HG03135 (cell line): ENCODE measurements around the gene TMC2.
"Not testable (repeated sequence)": the region's sequence is repeated elsewhere in the genome, so short reads cannot be mapped to it uniquely, and the experiment has no call there.

Source experiments
- ATAC-seq: cut with Tn5 transposase; IDR thresholded peaks from one replicate; pipeline ENCODE4 v1.9.1; 2021; ENCODE audit warnings: mild to moderate bottlenecking, moderate library complexity; ENCODE audit not compliant: unreplicated experiment

TMC2 gene

DNA sequence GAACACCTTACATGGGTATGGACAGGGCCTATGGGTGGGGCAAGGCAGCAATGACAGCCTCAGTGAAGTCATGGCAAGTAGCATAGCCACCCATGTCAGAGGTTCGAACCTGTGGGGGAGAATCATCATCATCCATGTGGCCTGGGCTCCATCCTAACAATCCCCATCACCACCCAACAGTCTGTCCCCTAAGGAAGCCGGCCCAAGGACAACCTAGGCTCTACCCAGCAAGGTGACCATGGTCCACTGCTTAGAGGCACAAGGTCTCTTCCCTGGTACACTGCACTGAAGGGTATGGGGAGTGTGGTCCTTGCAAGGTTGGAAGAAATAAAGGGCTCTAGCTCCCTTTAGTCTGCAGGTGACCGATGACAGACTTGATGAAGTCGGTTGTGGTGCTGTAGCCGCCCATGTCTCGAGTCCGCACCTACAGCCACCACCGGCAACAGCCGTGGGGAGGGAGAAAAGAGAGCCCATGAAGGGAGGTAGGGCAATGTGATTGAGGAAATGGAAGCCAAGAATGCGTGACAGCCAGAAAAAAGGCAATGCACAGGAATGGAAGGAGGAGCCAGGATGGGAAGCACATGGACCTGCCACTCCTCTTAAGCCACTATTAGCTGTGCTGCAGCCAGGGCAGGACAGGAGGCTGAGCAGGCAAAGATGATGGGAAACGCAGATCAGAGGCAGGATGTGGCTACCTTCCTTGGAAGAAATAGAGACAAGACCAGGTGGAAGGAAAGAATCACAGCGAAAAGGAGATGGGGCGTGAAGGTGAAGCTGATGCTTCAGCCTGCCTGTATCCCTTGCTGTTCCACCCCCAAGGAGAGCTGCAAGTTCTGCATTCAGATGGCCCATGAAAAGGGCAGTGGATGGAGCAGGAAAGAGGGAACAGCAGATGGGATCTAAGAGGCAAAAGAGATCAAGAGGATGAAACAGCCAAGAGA, 122.3 kb downstream of the TMC2 start:
- ATAC-seq, result no peak

DNA sequence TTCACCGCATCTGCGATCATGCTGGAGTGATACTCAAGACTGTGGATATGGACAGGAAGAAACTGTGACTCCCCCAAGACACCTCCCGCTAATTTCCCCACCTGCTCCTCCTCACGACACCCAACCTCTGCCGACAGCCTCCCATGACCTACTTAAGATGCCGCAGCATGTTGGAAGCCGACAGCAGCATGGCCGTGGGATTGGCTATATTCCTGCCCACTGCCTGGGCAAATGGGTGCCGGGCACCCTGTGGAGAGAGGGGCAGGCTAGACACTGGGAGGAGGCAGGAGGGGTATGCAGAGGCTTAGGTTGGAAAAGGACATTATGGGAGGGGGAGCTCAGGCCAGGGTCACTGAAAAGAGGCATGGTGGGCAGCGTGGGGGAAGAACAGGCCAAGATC, 123.2 kb downstream of the TMC2 start:
- ATAC-seq, result no peak

DNA sequence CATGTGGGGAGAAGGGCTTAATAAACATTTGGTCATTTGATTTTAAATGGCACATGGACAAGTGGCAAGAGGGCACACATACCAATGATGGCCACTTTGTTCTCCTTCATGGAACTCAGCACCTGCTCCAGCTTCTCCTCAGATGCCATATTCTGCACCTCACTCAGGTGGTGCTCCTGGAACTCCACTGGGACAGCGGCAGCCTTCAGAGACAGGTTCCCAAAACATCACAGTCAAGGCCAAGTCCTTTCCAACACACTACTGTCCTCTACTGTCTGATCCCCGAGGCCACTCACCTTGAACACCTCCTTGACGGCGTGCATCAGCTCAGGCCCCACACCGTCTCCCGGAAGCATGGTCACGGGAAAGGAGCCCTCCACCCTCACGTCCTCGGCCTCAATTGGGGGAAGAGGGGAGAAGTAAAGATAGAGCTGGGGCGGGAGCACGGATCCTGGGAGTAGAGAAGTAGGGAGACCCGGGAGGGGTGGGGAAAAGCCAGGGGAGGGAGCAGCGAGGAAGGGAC, 127.1 kb downstream of the TMC2 start:
- no peak for ATAC-seq

DNA sequence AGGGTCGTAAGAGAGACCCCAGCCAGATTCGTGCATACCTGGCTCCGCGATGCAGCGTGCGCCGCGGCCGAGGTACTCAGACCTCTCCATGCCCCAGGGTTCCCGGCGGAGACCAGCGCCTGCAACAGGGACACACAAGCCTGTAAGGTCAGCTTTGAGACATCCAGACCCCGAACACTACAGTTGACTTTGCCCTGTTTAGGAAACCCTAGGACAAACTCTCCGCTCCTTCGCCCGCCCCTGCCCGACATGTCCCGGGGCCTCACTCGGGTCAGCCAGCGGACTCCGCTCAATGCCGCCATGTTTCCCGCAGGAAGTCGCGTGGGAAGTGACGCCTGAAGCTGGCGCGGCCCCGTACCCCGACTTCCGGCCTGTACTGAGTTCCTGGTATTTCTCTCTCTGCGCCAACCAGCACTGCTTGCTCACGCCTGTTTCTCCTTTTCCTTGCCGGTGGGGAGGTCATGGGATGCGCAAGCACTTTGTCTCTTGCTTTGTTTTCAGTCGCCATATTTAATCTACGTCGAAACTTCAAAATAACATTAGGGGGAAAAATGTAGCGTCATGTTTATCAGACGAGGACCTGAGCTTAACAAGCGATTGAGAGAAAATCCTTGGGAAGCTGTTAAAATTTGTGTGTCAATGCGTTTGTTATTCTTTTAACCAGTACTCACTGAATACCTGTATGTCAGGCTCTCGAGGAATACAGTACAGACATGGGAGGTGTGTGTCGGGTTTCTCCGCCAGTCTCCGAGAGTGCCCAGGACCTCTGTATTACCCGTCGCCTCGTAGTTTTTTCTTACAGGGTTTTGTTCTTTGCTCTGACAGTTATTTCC, 127.7 kb downstream of the TMC2 start, which contains the start of gene IDH3B:
Gene IDH3B, minus strand, starts transcription at position 330 of the 833 bp plus-strand sequence. Its CDS starts 28 bp downstream, at position 302.
- ATAC-seq, result peak; percentile 82

DNA sequence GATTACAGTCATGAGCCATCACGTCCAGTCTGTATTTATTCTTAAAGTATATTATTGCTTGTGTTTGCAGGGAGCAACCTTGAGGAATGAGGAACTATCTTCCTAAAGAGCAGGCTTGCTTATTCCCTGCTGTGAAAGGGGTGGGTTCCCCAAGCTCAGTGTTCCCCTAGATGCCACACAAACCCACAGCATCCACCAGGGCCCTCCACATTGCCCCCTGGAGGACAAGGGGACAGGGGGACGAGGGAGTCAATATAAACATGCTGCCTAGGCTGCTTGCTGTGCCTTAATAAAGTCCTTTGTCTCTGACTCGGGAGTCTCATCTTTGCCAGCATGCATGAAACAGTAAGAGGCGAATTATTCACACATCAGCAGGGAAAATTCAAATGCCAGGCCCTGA, 135.6 kb downstream of the TMC2 start:
- ATAC-seq, result no peak

DNA sequence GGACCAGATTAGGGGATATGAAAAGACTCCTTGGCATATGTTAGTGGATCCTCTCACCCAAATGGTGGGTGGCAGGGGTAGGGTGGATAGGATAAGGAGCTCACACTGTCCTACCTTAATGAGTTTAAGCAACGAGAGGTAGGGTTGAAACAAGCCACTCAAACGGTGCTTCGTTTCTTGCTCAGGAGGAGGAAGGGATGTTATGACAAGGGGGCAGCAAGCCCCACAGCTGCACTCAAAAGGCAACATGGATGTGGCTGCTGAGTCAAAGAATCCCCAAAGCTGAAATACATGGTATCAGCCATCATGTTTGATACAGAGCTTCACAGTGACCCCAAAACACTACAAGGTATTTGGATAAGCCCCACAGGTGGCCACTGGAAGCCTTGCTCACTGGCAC, 136.1 kb downstream of the TMC2 start:
- no peak for ATAC-seq

DNA sequence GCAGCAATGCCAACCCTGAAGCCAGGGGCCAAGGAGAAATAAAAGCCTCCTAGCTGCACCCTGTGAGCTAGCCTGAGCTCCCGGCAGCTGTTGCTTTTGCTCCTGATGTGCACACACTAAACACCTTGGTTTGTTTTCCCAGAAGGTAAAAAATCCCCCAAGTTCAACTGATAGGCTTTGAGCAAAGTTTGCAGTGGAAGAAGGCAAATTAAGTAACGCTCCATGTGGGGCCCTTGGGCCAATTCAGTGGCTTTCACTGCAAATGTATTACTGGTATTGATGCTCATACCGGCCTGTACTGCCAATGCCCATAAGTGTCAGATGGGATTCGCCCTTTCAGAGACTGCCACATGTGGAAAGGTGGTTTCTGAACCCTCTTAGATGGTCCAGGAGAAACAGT, 137.1 kb downstream of the TMC2 start:
- ATAC-seq, result no peak

DNA sequence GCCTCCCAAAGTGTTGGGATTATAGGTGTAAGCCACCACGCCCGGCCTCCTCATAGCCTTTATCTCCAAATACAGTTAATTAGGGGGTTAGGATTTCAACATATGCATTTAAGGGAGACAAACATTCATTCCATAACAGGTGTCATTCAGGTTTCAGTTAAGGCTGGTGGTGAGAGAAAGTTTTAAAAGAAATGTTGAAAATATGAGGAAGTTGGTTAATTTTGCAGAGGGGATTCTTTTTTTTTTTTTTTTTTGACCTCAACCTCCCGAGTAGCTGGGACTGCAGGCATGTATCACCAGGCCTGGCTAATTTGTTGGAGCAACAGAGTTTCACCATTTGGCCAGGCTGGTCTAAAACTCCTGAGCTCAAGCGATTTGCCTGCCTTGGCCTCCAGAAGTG, 143.7 kb downstream of the TMC2 start:
- no peak for ATAC-seq

DNA sequence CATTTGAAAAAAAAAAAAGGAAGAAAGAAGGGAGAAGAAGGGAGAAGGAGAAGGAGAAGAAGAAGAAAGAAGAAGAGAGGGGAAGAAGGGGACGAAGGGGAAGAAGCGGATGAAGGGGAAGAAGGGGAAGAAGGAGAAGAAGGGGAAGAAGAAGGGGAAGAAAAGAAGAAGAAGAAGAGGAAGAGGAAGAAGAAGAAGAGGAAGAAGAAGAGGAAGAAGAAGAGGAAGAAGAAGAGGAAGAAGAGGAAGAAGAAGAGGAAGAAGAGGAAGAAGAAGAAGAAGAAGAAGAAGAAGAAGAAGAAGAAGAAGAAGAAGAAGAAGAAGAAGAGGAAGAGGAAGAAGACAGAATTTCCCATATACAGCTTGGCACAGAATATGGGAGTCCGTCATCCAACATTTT, 145.7 kb downstream of the TMC2 start:
- ATAC-seq, result not testable (repeated sequence)

DNA sequence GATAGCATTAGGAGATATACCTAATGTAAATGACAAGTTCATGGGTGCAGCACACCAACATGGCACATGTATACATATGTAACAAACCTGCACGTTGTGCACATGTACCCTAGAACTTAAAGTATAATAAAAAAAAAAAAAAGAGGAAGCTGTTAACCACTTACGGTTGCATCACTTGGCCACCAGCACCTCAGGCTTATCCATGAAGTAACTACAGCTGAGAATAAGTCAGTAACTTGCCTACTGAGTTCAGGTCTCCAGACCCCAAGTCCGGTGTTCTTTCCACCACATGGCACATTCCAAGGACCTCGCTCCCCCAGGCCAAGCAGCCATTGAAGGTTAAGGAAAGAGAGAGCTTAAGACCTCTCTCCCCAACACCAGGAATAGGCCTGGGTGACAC, 148.4 kb downstream of the TMC2 start:
- ATAC-seq, result not testable (repeated sequence)

DNA sequence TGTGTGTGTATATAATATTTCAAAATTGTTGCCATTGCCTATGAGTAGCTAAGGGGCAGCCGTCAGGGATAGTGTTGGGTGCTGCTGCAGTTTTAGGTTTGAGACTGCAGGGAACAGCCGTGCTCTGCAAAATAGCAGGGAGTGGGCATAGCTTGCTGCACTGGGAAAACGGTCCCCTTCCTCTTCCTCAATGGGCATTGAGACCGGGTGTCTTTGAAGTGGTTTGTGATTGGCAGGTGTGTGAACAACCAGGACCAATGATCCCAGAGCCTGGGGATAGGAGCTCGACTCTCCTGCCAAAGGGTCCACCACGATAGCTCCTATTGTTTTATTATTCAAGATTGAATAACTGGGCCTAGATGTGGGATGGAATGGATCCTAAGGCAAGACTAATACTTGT, 151.1 kb downstream of the TMC2 start:
- ATAC-seq, result no peak

DNA sequence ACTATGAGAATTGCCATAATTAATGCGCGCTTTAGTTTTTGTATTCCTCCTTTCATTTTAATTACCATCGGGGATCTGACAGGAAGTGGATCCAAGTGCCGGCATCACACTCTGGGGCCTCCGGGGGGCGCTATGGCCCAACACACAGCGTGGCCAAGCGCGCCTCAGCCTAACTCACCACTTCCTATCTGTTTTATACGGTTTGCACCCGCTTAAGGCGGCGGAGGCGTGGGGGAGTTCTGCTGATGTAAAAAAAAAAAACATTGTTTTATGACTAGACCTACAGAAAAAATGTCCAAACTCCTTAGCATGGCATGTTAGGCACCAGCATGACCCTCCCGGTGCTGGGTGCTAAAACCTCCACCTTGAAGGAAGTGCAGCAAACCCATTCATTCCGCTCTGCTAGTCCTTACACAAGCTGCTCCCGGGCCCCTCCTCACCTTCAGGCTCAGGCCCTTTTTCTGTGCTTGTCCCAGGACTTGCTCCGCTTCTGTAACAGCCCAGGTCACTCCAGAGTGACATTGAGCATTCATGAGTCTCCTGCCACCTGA, 151.7 kb downstream of the TMC2 start:
- ATAC-seq, result no peak

DNA sequence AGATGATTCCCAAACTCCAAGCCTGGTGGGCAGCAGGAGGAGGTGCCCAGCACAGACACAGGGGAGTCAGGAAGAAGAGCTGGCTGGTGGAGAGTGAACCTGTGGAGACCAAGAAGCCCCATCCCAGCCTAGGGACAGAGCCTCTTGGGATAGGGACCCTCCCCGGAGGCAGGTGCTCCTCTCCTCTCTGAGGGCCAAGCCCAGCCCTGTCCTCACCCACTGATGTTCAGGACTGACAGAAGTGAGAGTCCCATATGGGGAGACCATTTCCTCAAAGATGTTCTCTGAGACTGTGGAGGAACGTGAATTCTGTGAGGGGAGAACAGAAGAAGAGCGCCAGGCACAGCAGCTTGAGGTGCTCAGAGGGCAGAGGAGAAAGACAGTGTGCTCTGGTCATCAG, 153.8 kb downstream of the TMC2 start:
- ATAC-seq, result no peak

DNA sequence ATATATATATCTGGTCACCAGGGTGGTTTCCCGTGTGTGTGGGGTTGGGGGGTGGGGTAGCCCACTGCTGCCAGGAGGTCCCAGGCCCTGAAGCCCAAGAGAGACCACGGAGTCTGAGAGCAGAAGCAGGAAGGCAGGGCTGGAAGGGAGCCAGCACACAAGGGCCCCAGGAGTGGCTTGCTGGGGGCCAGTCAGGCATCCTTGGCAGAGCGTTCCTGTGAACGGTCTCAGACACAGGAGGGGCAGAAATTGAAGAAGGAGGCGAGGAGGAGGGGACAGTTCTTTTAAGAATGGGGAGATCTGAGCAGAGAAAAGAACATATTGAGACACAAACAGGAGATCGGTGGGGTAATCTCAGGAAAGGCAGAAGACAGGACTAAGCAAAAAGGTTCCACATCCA, 154.3 kb downstream of the TMC2 start:
- ATAC-seq, result no peak

DNA sequence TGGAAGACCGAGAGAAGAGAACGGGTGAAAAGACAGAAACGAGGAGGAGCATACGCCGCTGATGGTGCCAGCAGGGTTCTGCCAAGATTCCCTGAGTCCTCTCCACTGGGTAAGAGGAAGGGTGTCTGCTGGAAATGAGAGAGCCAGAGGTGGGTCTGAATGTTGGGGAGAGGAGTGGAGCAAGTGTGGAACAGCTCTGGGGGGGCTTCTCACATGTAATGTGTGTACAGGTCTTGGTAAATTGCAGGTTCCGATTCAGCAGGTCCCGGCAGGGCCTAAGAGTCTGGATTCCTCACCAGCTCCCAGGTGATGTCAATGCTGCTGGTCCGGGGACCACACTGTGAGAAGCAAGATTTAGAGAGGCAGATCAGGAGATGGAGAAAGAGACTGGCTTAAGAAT, 154.8 kb downstream of the TMC2 start:
- no peak for ATAC-seq
